Activated CD4-positive, alpha-beta T cell treated with anti-CD3 and anti-CD28 coated beads, Interleukin-2, amount 50 U/mL, for 48 hours (primary cell): ENCODE results near the gene ZSWIM5.
"Not testable (repeated sequence)": the region's sequence is repeated elsewhere in the genome, so short reads cannot be mapped to it uniquely, and the experiment has no call there.

ENCODE experiments used
- DNase-seq, 2 experiments: peaks; one replicate each; pipeline ENCODE4 v3.0.0-alpha.2; 2020

ZSWIM5 gene

GRCh38 chr1:45016090-45016697, 190.2 kb downstream of the ZSWIM5 start:
- no peak for DNase-seq

- DNase-seq: no peak
These were observed 190.7 kb downstream of the ZSWIM5 start for GRCh38 chr1:45015683-45016082.

GRCh38 chr1:45014321-45015028, 191.9 kb downstream of the ZSWIM5 start:
- peak; percentile 81 to 86 for DNase-seq

GRCh38 chr1:45013551-45014209, 192.7 kb downstream of the ZSWIM5 start:
- no peak for DNase-seq

GRCh38 chr1:45012639-45013278, 193.6 kb downstream of the ZSWIM5 start:
- DNase-seq: peak; percentile 63 to 69

DNA sequence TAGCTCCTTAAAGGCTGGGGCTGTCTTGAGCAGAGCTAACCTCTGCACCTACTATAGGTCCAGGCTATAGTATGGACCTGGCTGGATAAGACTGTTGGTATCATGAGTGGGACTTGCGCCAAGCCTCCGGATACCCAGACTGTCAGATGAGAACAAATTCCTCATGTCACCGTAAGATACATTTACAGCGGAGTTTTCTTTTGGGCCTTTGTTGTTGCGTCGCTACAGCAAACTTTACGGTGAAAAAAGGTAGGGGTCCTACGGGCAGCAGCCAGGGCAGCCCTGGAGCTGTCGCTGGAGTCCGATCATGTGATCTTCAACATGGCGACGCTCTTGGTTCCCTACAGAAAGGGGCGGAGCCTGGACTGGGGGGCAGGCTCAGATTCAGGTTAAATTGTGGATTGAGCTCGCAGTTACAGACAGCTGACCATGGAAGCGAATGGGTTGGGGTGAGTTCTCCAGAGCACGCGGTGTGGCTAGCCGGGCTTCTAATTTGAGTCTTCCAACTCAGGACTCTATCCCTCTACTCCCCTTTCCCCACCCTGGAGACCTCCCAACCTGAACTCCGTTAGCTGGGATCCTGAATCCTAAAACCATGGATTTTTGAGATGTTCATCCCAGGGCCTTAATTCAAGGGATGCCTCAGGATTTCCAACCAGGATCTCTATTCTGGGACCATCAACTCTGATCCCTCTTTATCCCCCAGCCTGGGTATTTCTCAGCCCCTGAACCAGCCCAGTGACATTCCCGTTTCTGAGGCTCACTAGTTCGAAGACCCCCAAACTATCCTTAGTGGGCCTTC, 194.4 kb downstream of the ZSWIM5 start, which contains the start of gene UROD:
Gene UROD (plus strand): TSS at position 418 of the 802 bp plus-strand sequence. CDS start 12 bp downstream, at position 430.
- DNase-seq: peak; percentile 93 to 96

DNA sequence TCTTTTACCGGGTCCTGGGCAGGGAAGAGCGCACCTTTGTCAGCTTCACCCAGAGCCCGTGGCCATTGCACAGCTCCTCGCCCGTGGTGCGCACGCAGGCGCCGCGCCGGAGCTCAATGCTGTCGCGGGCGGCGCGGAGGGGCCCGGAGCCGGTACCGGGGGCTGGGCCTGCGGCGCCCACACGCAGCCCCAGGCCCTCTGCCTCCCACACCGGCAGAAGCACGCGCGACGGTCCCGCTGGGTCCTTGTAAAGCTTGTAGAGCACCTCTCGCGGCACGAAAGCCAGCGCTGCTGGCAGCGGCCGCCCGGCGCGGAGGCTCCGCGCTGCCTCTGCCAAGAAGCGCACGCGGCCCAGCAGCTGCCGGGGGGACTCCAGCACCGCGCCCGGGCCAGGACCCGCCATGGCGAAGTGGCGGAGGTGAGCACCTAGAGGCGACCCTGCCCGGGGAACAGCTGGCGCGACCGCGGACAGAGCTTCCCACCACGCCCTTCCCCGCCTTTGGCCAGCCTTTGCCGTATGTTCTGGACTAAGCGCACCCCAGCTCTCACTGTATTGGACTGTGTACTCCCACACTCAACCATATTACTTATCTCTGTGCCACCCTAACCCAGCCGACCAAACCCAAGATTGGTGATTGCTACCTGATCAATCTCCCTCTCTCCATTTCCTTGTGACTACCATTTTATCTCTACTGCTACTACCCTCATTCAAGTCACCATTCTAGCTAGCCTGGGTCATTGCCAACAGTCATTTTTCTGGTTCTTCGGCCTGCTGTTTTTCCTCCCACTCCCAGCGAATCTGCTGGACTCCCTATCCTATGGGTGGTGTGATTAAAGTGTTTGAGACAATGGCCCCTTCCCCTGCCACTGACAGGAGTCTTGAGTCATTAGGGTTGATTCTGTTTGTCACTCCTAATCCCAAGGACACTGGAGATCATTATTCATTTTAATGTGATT, 195.3 kb downstream of the ZSWIM5 start, which contains the start of gene HECTD3:
Gene HECTD3 (minus strand): TSS at position 470 of the 957 bp plus-strand sequence. CDS start 67 bp downstream, at position 403.
- DNase-seq: peak; percentile 73 to 81

GRCh38 chr1:45009956-45010854, 196.2 kb downstream of the ZSWIM5 start:
- DNase-seq: peak; percentile 29 to 42

GRCh38 chr1:45009296-45009865, 197.0 kb downstream of the ZSWIM5 start:
- no peak for DNase-seq

- DNase-seq: no peak
These were observed 197.9 kb downstream of the ZSWIM5 start for GRCh38 chr1:45008516-45008915.

DNA sequence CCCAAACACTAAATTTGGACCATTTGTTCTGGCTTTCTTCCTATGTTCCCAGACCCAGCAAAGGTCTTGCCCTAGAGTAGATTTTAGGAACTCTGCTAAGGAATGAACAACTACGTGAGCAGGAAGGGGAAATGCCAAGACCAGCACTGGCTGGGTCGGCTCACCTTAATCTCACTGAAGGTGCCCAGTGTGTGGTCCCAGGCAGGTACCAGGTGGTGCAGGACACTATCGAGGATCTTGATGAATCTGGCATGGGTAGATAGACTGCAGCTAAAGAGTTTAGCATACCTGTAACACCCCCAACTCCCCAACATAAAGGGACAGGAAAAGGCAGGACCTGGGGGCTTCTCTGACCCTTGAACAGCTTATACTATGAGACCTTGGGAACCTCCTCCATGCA, 198.3 kb downstream of the ZSWIM5 start:
- no peak for DNase-seq

DNA sequence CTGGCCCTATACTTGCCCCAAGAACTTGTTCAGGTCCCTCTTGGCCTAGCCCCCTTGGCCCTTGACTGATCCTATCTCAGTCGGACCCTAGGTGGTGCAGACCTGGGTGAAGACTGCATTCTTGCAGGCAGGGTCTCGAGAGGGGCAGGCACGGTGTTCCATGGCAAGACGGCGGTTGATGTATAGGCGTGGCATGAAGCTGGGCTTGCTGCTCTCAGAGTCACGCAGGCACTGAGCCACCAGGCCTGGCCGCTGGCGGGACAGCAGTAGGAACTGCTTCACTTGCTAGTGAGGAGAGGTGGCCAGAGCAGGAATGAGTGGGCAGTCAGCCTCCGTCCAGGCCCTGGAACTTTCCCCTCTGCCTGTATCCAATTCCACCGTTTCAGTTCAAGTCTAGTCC, 199.1 kb downstream of the ZSWIM5 start:
- DNase-seq: no peak

- DNase-seq: no peak
These were observed 200.6 kb downstream of the ZSWIM5 start for GRCh38 chr1:45005761-45006160.

GRCh38 chr1:45004281-45004920, 202.0 kb downstream of the ZSWIM5 start:
- DNase-seq: no peak

DNA sequence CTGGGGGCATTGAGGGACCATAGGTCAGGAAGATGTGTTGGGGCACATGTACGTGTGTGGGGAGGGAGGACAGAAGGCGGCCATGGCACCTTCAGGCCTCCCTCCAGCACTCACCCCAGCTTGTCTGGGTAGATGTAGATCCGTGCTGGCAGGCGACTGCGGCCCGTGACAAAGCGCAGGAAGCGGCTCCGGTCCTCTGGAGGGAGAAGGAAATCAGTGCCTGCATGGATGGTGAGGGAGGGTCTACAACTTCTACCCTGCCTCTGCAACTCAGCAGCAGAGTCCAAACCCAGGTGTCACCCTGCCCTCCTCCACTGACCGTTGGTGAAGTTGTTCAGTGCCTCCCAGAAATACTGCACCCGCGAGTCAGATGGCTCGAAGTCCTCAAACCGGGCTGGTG, 202.7 kb downstream of the ZSWIM5 start:
- DNase-seq: no peak

GRCh38 chr1:45002650-45003645, 203.5 kb downstream of the ZSWIM5 start:
- DNase-seq: no peak

DNA sequence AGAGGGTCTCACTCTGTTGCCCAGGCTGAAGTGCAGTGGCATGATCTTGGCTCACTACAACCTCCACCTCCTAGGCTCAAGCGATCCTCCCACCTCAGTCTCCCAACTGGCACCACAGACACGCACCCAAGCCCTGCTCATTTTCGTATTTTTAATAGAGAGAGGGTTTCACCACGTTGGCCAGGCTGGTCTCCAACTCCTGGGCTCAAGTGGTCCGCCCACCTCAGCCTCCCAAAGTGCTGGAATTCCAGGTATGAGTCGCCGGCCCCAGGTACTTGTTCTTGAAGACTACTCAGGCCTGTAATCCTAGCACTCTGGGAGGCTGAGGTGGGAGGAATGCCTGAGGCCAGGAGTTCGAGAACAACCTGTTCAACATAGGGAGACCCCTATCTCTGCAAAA, 204.8 kb downstream of the ZSWIM5 start:
- not testable (repeated sequence) for DNase-seq

- no peak for DNase-seq
These were observed 205.4 kb downstream of the ZSWIM5 start for GRCh38 chr1:45001011-45001481.
